DMS 273 (cell line): ENCODE results near the gene CEP63.

Experiments used
- DNase-seq: peaks from one replicate; lab custom pipeline; 2025; ENCODE audit not compliant: unreplicated experiment; lab: John Stamatoyannopoulos, UW

Gene CEP63

GRCh38 chr3:134485718-134486576 is at the start of gene CEP63, which contains the start of gene ANAPC13:
Gene CEP63 (plus strand): TSS chr3:134486057. CDS start chr3:134495321, 9,264 bp downstream.
Gene ANAPC13 (minus strand): TSS chr3:134485985. CDS start chr3:134482904, 3,081 bp downstream.
- peak; percentile 100 for DNase-seq

- DNase-seq, result no peak
Measured at GRCh38 chr3:134437211-134437752, 48.6 kb upstream of the CEP63 start.

GRCh38 chr3:134441321-134441720 is 44.5 kb upstream of the CEP63 start:
- DNase-seq, result no peak

GRCh38 chr3:134441821-134442220 is 44.0 kb upstream of the CEP63 start:
- no peak for DNase-seq

- no peak for DNase-seq
Measured at GRCh38 chr3:134445095-134445494, 40.8 kb upstream of the CEP63 start.

GRCh38 chr3:134445636-134446035 is 40.2 kb upstream of the CEP63 start:
- DNase-seq, result peak; percentile 57

GRCh38 chr3:134446800-134447199 is 39.1 kb upstream of the CEP63 start:
- no peak for DNase-seq

GRCh38 chr3:134447351-134447750 is 38.5 kb upstream of the CEP63 start:
- DNase-seq, result no peak

- no peak for DNase-seq
Measured at GRCh38 chr3:134448664-134449063, 37.2 kb upstream of the CEP63 start.

- peak; percentile 77 for DNase-seq
Measured at GRCh38 chr3:134449277-134449676, 36.6 kb upstream of the CEP63 start.

- peak; percentile 81 for DNase-seq
Measured at GRCh38 chr3:134449951-134450350, 35.9 kb upstream of the CEP63 start.

GRCh38 chr3:134453631-134454030 is 32.2 kb upstream of the CEP63 start:
- DNase-seq, result peak; percentile 50

GRCh38 chr3:134457376-134458074 is 28.3 kb upstream of the CEP63 start:
- no peak for DNase-seq

GRCh38 chr3:134458406-134458945 is 27.4 kb upstream of the CEP63 start:
- DNase-seq, result no peak

GRCh38 chr3:134459562-134459961 is 26.3 kb upstream of the CEP63 start:
- DNase-seq, result no peak

- no peak for DNase-seq
Measured at GRCh38 chr3:134460965-134461364, 24.9 kb upstream of the CEP63 start.

- DNase-seq, result no peak
Measured at GRCh38 chr3:134462331-134462941, 23.4 kb upstream of the CEP63 start.

- DNase-seq, result no peak
Measured at GRCh38 chr3:134463676-134464063, 22.2 kb upstream of the CEP63 start.

- DNase-seq, result peak; percentile 29
Measured at GRCh38 chr3:134464064-134464688, 21.7 kb upstream of the CEP63 start.

GRCh38 chr3:134464689-134465365 is 21.0 kb upstream of the CEP63 start:
- no peak for DNase-seq
